Psoas muscle (tissue), 8 donors: ENCODE measurements around the gene SORL1. TPM values are rescaled to one million over a fixed set of nuclear protein-coding genes. Genes with fewer than 3 reads are reported as not detected.

ENCODE experiments used
- ATAC-seq, 4 donors: fragments of 200-7000 bp; cut with Tn5 transposase; one replicate each; pipeline ENCODE4 v1.9.1; 2020; ENCODE audit warnings: moderate library complexity in 3 of 4, mild to moderate bottlenecking in 2 of 4
- DNase-seq, 2 donors: peaks; one replicate each; pipeline ENCODE4 v3.0.0-alpha.2; 2020
- H3K27ac ChIP-seq: fragments of 200-600 bp; one replicate; pipeline ENCODE4 v1.8.0; 2022
- H3K27me3 ChIP-seq, 3 donors: fragments of 200-600 bp in 1 of 3; one replicate each; pipeline versions ENCODE4 v1.6.1 to v1.8.0; 2013 to 2022; ENCODE audit warnings: low read length in 2 of 3, mild to moderate bottlenecking in 2 of 3, moderate library complexity in 1 of 3; ENCODE audit not compliant: insufficient read depth in 3 of 3
- H3K36me3 ChIP-seq, 2 donors: fragments of 200-600 bp in 1 of 2; one replicate each; pipeline versions ENCODE4 v1.6.1 to v1.8.0; 2013 to 2022; ENCODE audit warnings: low read depth in 1 of 2, mild to moderate bottlenecking in 1 of 2, moderate library complexity in 1 of 2; ENCODE audit not compliant: insufficient read depth in 1 of 2
- H3K4me1 ChIP-seq: fragments of 200-600 bp; one replicate; pipeline ENCODE4 v1.8.0; 2022
- H3K4me3 ChIP-seq: fragments of 200-600 bp; one replicate; pipeline ENCODE4 v1.8.0; 2022; ENCODE audit warnings: mild to moderate bottlenecking
- H3K9me3 ChIP-seq: fragments of 200-600 bp; one replicate; pipeline ENCODE4 v1.8.0; 2022
- WGBS, 3 donors: extraction: QIAGEN DNeasy Blood & Tissue Kit; methylation state at CpG; one replicate each; pipeline versions ENCODE4 v1.1.6 to v1.1.7; 2013; 5-methylcytosine and 5-hydroxymethylcytosine counted together
- intact Hi-C, 2 donors: fragments of 100-400 bp; cut with DNase I; formaldehyde crosslinking; loops; one replicate each; pipeline versions ENCODE4 v1.11.0 to v1.14.2; 2022
- polyA plus RNA-seq, 3 donors: library from polyadenylated mRNA; stranded (reverse); fragments of 200-250 nt; gene quantifications; one replicate each; pipeline ENCODE4 v1.2.3, GENCODE V29; 2013
- total RNA-seq, 4 donors: library from RNA; stranded (reverse); fragmentation: NEBNext Ultra II Directional in 2 of 4; extraction: Animal tissue kit (Norgen Biotek cat#: 25700) in 2 of 4; gene quantifications; one replicate each; pipeline versions ENCODE4 v1.2.1 to v1.2.4, GENCODE V29; 2021 to 2023
- TF ChIP-seq, protein P1 (sequence below): fragments of 200-600 bp; IDR thresholded peaks from one replicate; pipeline ENCODE4 v1.8.0; 2022; ENCODE audit warnings: antibody characterized with exemption
- donor health status: healthy with polysubstance abuse.
- donor health status: DM: no; HTN: no; CAD: no; lungs with moderate emphysema.
- donor health status: Bipolar disorder and iron deficiency.
- donor health status: healthy.
- donor health status: DM: yes; HTN: yes; CAD: no.
- donor health status: DM: no; HTN: no; CAD: no.
- donor health status: DM: no; HTN: no; CAD: no.
- donor health status: DM: yes; HTN: yes; CAD: no.

The SORL1 gene
- total and polyA plus RNA-seq, 7 donors = 0.07 to 3.3 (median 1.5) TPM

DNA sequence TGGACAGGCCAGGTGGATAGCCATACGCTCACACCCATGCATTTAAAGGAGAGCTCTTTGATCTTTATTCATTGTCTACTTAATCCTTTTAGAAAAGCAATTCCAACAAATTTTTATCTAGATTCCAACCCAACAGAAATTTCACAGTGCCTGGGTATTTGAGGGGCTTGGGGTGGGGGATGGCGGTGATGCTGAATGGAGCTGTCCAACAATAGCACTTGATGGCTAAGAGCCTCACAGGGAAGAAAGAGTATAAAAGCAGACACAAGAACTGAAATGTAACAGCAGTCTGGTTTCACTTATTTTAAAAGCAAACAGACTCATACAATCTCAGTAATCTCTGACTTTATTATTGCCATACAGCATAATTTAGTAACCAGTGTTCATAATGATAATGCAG lies 102.4 kb downstream of the SORL1 start:
- H3K36me3 ChIP-seq = no peaks in the 10 kb centered on the region
- no peak for DNase-seq
- no peaks in the 10 kb centered on the region for H3K27me3 ChIP-seq
- no peaks in the 10 kb centered on the region for H3K9me3 ChIP-seq
- H3K4me1 ChIP-seq = no peaks in the 10 kb centered on the region
- H3K4me3 ChIP-seq = no peak overlapping the region
- ATAC-seq = no peak
- intact Hi-C loops = no loop called here
- no peak overlapping the region for H3K27ac ChIP-seq
- 86 to 96% (median 94%) methylated on average over 2 of the region's 2 CpGs for WGBS, 3 donors
- TF ChIP-seq, protein P1, sequence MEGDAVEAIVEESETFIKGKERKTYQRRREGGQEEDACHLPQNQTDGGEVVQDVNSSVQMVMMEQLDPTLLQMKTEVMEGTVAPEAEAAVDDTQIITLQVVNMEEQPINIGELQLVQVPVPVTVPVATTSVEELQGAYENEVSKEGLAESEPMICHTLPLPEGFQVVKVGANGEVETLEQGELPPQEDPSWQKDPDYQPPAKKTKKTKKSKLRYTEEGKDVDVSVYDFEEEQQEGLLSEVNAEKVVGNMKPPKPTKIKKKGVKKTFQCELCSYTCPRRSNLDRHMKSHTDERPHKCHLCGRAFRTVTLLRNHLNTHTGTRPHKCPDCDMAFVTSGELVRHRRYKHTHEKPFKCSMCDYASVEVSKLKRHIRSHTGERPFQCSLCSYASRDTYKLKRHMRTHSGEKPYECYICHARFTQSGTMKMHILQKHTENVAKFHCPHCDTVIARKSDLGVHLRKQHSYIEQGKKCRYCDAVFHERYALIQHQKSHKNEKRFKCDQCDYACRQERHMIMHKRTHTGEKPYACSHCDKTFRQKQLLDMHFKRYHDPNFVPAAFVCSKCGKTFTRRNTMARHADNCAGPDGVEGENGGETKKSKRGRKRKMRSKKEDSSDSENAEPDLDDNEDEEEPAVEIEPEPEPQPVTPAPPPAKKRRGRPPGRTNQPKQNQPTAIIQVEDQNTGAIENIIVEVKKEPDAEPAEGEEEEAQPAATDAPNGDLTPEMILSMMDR = no peak

DNA sequence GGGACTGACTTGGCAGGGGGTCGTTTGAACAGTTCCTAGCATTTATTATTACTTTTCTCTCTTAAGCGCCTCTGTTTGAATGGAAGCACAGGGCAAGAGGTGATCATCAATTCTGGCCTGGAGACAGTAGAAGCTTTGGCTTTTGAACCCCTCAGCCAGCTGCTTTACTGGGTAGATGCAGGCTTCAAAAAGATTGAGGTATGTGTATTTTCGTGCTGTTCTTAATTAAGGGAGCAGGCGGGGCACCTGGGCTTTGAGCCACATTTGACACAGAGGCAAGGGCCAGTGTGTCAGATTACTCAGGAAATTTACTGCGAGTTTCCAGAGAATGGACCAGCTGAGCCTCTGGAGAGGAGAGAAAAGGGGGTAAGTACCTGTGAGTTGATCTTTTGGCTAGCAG lies 103.0 kb downstream of the SORL1 start:
- DNase-seq (no peak), ATAC-seq (no peak)
- Histone ChIP-seq H3K27me3 (no peaks in the 10 kb centered on the region), H3K4me3 (no peak overlapping the region), H3K9me3 (no peaks in the 10 kb centered on the region), H3K27ac (no peak overlapping the region), H3K36me3 (no peaks in the 10 kb centered on the region), H3K4me1 (no peaks in the 10 kb centered on the region)
- WGBS, 3 donors = 31 to 44% (median 38%) methylated on average over 5 of the region's 5 CpGs
- intact Hi-C loops = no loop called here
- TF ChIP-seq, protein P1 = no peak

DNA sequence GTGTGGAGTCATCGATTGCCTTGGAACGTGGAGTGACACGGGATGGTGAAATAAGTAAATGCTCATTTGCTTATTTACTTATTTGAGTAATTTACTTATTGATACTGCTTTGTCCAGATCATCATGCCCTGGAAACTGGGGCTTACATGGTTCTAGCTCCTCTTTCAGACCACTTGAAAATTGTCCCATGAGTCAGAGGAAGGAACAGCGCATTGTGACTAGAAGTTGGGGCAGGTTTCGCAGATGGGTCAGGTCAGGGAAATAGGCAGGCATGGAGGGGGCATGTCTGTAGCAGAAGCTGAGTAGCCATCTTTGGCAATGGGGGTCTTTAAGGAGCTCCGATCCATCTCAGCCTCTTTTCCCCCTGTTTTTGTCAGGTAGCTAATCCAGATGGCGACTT lies 104.8 kb downstream of the SORL1 start:
- intact Hi-C loops = no loop called here
- ATAC-seq (no peak), DNase-seq (no peak)
- H3K4me3 ChIP-seq = no peak overlapping the region
- no peaks in the 10 kb centered on the region for H3K9me3 ChIP-seq
- H3K4me1 ChIP-seq = no peaks in the 10 kb centered on the region
- 92 to 97% (median 94%) methylated on average over 7 of the region's 7 CpGs for WGBS, 3 donors
- H3K36me3 ChIP-seq = no peaks in the 10 kb centered on the region
- H3K27ac ChIP-seq = no peak overlapping the region
- TF ChIP-seq, protein P1 = no peak
- H3K27me3 ChIP-seq = no peaks in the 10 kb centered on the region

DNA sequence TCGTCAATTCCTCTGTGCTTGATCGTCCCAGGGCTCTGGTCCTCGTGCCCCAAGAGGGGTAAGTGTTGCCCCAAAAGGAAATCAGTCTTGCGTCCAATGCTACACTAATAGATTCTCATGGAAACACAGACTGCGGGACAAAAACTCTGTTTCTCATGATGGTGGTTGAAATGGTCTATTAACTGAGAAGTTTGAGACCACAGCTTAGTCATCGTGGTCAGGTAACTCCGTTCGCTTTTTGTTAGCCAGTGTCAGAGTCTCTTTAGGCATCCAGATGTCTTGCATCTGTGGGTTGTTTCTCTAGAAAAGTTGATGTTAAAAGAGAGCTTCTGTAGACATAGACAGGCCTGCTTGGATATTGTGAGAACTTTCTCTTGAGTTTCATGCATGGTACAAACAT lies 105.2 kb downstream of the SORL1 start:
- Histone ChIP-seq H3K27me3 (no peaks in the 10 kb centered on the region), H3K27ac (no peak overlapping the region), H3K9me3 (no peaks in the 10 kb centered on the region), H3K36me3 (no peaks in the 10 kb centered on the region), H3K4me3 (no peak overlapping the region), H3K4me1 (no peaks in the 10 kb centered on the region)
- TF ChIP-seq, protein P1 = no peak
- WGBS, 3 donors = 83 to 93% (median 85%) methylated on average over 8 of the region's 8 CpGs
- no peak for ATAC-seq
- intact Hi-C loops = no loop called here
- DNase-seq = no peak

DNA sequence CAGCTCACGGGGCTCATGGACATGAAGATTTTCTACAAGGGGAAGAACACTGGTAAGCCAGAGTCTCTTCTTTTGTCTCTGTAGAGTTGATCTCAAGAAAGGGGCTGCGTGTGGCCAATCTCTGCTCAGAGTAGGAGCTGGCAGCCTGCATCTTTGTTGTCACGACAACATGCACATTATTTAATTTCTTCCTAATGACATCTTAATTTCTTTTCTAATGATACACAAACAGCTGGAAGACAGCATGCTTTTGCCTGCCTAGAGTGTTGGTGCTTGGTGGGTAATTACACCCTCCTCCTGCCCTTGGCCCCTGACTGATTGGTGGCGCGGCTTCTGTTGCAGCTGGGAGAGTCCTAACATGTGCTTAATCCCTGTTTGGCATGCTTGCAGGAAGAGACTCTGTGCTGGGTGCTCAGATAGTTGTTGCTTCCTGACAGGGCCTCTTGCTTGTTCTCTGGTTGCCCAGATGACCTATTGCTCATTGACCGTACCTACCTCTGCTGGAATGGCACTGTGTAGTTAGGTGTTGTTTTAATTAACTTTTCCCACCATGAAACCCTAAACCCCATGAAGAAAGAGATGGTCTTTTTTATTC lies 107.6 kb downstream of the SORL1 start:
- no peak overlapping the region for H3K27ac ChIP-seq
- no peak for ATAC-seq
- H3K4me1 ChIP-seq = no peaks in the 10 kb centered on the region
- DNase-seq = no peak
- WGBS, 3 donors = 54 to 75% (median 55%) methylated on average over 6 of the region's 6 CpGs
- H3K36me3 ChIP-seq = no peaks in the 10 kb centered on the region
- H3K4me3 ChIP-seq = no peak overlapping the region
- intact Hi-C loops = no loop called here
- H3K9me3 ChIP-seq = no peaks in the 10 kb centered on the region
- no peaks in the 10 kb centered on the region for H3K27me3 ChIP-seq
- TF ChIP-seq, protein P1 = no peak
